ENCODE measurements around the gene TUT7. TPM values are rescaled to one million over a fixed set of nuclear protein-coding genes. Genes with fewer than 3 reads are reported as not detected.
"Not testable (repeated sequence)": the region's sequence is repeated elsewhere in the genome, so short reads cannot be mapped to it uniquely, and the experiment has no call there.

TUT7 gene
- total RNA-seq, 1 experiment from 2014 or later = 21.5 TPM

DNA sequence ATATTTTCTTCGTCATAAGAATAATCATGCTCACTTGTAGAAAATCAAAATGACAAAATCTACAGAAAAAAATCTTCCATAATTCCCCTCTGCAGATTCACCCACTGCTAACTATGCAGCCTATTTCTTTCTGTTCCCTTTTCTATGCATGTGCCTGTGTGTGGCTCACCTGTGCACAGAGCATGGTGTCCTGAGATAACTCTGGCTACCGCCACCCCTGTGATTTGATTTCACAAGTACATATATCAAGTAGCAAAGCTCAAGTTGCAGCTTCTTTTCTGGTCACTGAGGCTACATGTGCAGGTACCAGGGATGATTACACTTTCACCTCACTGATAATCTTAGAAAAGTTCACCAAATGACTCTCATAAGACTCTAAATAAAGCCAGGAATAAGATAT lies 53.5 kb downstream of the TUT7 start:
- no peak for DNase-seq (ENCODE audit: low spot score)

DNA sequence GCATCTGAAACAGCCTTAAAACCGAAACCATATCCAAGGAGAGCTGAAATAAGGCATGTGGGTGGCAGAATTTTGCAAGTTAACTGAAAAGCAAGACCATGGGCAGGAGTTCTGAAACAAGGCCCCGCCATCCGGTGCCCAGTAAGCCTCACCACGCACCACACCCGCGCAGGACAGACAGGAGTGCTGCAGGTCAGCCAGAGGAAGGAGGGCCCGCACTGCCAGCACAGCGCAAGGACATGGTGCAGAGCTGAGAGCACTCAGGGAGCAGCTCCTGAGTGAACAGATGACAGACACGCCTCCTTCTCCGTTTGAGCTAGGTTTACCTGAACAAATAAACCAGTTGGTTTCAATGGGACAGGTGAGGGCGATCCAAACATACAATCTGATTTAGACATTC lies 55.3 kb downstream of the TUT7 start:
- no peak for DNase-seq (ENCODE audit: low spot score)

DNA sequence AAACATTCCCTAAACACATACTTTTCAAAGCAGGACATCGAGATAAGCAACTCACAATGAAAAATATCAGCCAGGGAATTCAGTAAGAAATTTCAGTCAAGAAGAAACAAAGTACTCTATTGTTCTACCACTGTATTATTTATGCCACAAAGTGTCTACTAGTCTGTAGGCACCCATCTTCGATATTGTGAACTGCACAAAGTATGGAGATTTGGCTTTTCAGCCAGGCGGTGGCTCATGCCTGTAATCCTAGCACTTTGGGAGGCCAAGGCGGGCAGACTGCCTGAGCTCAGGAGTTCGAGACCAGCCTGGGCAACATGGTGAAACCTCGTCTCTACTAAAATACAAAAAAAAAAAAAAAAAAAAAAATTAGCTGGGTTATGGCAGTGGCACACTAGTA lies 63.9 kb downstream of the TUT7 start:
- DNase-seq (ENCODE audit: low spot score) = not testable (repeated sequence)

DNA sequence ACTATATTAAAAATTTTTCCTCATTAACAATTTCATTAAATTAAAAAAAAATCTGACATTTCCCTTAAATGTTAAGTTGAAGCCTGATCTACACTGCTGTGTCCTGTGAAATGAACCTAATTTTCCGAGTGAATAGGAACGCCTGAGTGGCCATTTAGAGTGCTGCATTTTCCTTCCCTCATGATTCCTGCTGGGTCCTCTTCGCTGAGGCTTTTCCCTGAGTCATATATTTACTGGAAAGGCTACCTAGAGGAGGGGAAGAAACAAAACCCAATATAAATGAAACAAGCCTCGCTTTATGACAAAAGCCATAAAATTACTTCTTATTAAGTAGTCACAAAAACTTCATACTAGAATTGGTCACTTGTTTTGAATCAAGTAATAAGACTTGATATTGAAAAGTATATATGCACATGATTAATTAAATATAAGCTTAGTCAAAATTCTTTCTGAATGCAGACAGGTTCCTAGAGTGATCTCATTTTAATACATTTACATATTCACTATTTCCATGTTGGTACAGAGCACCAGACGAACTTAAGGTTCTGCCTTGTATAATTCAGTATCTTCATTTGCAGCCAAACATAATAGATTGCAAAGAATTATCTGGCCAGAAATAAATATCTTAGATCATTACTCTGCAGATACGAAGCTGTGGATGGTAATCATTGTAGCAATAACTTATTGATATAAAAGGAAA lies 65.6 kb downstream of the TUT7 start:
- DNase-seq (ENCODE audit: low spot score) = no peak

DNA sequence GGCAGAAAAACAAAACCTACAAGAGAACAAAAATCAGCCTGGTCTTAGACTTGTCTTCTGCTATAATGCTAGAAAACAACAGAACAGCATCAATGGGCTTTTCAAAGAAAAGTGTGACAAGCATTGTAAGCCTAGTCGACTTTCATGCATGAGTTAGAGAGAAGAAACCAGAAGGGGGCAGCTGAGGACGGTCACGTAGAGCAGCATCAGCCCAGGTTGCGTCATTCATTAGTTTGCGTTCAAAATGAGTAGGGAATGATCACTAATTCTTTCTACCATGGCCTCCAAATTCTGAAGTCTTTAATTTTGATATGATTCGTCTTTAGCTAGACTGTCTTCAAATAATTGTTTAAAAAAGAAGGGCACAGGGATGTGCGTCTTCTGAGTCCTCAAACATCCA lies 67.2 kb downstream of the TUT7 start:
- DNase-seq (ENCODE audit: low spot score) = peak; percentile 11

DNA sequence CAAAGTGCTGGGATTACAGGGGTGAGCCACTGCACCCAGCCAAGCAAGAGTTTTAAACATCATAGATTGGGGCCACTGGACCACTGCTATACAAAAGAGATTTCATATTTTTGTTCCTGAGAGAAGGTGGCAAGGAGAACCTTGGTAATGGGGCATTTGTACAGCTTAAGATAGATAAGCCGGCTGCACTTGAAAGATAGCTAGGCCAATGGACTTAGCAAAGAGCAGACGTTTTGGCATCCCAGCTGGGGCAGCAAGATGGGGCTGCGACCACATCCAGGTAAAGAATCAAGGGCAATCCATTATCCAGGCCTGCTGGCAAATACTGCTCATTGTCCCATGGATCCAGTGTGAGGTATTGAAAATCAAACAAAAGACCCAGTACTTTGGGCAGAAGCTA lies 67.9 kb downstream of the TUT7 start:
- no peak for DNase-seq (ENCODE audit: low spot score)

DNA sequence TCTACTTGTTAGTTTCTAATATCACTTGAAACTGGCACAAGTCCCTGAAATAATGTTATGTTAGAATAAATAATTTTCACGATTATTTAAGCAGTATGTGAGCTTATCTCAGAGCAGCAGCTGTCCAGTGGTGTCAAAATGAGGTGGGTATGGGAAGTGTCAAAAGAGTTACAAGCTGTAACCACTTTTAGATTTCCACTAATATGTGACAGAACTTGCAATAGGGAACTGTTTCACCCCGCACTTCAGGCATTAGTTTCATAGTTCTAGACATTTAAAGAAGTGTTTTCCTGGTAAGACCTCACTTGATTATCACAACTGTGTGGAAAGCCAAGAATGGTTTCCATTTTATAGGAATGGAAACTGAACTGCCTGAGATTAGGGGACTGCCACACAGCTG lies 68.9 kb downstream of the TUT7 start:
- no peak for DNase-seq (ENCODE audit: low spot score)

DNA sequence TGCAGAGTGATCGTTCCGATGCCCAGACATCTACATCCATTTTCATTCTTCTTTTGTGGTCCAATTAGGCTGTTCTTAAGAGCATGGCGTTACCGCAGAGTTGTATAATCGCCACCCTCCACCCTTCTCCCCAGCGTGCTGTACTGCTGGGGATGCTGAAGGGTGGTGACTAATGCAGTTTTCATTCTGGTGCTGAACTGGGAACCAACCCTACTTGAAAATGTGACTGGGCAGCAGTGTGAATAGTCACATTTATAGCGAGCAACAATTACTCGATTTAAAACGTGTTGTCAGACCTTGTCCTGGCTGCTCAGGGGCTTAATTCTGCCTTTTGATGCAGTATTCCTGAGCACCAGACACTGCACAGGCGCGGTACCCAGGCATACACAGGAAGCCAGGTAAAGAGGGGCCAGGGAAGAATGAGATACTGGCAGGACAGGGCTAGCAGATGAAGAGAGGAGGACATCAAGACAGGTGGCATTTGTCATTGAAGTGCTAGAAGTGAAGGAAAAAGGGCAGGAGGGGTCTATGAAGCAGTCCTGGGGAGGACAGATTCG lies 71.2 kb downstream of the TUT7 start:
- DNase-seq (ENCODE audit: low spot score) = peak; percentile 91

DNA sequence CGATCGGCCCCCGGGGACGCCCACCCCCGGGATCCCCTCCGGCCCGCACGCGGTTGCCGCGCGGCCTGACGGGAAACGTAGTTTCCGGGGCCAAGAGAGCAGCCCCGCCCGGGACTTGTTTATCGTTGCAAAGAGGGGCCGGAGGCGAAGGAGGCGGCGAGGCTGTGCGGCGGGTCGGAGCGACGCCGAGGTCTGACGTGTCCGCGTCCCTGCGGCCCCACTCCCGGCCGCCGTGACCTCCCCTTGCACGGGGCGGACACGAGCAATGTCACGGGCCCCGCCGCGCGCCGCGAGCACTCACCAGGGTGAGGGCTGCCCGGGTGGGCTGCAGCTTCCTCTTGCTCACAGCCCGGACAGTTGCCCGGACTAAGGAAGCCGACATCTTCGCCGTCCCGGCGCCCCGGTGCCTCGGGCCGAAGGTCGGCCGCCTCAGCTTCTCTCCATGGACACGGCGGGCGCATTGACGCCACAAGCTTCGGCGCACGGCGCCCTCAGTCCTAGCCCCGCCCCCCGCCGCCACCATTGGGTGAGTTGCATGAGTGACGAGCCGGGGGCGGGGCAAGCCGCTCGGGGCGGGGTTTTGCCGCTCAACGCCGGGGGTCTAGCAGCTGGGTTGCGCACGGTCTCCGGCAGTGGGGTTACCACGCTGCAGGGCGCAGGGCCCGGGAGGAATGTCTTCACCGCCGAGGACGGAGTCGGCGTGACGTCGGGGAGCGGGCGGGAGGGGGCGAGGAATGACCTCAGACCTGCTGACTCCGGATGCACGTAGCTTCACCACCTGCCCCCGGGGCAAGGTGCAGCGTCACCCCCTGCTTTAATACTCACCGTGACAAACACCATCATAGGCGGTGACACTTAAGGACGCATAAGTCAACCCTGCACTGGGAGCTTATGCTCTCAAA lies 71.9 kb downstream of the TUT7 start, which contains the start of gene ISCA1:
TSS of gene ISCA1 (minus strand) at position 462 of the 902 bp plus-strand sequence. CDS start at position 382, 80 bp downstream.
- peak; percentile 90 for DNase-seq (ENCODE audit: low spot score)

DNA sequence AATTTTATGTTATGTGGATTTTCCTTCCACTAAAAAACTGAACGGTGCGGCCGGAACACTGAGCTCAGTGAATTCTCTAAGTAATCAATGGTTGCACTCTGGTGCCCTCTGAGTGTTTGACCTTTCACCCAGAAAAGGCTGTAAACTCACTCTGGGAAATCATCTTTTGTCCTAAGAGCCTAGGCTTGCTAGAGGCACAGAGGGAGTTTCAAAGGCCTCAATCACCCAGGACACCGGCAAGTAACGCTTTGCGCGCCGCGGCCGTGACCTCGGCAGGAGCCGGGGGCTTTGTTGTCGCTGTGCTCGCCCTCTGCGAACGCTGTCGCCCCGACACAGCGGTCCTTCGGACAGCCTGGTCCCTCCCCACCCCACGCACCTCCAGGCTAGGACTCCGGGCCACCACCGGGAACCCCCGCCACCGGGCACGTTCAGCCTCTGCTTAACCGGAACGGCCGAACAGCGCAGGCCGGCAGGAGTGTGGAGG lies 72.6 kb downstream of the TUT7 start:
- no peak for DNase-seq (ENCODE audit: low spot score)

DNA sequence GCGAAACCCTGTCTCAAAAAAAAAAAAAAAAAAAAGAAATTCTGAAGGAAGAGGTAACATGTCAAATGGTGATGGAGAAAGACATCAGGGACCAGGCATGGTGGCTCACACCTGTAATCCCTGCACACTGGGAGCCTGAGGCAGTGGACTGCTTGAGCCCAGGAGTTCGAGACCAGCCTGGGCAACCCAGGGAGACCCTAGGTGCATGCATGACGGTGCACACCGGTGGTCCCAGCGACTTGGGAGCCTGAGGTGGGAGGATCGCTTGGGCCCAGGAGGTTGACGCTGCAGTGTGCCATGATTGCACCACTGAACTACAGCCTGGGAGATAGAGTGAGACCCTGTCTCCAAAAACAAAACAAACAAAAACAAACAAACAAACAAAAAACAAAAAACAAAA lies 73.6 kb downstream of the TUT7 start:
- DNase-seq (ENCODE audit: low spot score) = no peak

DNA sequence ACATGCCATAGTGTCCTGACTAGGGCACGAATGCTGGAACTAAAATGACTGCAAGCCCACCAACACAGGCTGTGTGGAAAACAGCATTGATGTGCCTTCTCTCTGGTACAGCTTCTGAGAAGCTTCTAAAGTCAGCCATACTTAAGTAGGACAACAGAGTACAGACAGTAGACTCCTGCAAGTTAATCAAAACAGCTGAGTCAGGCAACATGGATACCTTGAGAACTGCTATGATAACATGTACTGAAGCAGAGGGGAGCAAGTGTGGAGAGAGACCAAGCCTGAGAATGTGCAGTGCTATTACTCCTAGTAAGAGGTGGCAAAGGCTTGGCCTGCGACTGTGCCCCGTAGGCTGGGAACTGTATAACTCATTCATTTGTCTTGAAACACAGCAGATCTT lies 74.4 kb downstream of the TUT7 start:
- no peak for DNase-seq (ENCODE audit: low spot score)

DNA sequence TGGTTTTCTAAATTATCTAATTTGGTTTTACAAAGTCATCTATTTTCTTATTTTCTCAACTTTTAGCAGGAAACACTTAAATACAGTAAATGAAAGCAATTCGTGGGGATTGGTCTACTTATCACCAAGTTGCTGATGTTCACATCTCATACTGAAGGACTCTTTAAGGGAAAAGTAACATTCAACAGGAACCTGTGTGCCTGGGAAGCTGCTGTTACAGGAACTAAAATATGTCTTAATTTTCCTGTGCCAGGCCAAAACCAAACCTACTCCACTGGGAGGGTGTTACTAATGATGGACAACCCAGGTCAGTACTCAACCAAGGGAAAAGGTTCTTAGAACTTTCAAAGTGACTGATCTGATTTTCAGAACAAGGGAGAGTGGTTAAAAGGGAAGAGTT lies 77.1 kb downstream of the TUT7 start:
- DNase-seq (ENCODE audit: low spot score) = no peak

DNA sequence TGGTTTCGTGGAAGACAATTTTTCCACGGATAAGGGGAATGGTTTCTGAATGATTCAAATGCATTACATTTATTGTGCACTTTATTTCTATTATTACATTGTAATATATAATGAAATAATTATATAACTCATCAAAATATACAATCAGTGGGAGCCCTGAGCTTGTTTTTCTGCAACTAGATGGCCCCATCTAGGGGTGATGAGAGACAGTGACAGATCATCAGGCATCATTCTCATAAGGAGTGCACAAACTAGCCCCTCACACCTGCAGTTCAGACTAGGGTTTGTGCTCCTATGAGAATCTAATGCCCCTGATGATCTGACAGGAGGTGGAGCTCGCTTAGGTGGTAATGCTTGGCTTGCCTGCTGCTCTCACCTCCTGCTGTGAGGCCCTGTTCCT lies 78.2 kb downstream of the TUT7 start:
- no peak for DNase-seq (ENCODE audit: low spot score)

DNA sequence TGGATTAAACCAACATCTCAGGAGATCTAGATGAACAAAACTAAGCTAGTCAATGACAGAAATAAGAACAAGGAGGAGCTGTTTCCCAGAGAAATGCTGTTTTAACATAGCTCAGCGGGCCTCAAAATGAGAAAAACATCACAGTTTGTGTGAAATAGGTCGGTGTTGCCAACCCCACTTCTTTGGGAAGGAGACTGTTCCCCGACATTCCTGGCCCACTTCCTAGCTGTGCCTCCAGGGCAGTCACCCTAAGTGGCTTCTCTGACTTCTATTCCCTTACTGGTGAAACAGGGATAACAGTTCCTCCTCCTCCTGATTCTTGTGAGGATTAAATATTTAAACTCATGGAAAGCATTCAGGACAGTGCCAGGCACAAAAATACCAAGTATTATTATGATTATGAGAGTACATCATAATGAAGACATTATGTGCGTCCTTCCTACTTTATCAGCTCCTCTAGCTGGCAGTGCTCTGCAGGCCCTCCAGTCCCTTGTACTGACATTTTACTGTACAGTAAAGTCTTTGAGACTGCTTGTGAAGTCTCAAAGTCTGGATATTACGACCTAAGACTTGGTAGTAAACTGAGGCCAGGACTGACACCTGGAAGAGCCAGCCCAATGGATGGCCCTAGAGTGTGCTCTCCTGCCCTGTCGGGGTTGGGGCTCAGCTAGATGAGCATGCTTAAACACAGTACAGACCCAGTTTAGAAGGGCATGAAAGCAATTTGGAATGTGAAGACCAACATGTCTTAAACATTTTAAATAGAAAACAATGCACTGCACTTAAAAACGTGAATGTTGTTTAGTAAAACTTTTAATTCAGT lies 79.2 kb downstream of the TUT7 start:
- DNase-seq (ENCODE audit: low spot score) = no peak

DNA sequence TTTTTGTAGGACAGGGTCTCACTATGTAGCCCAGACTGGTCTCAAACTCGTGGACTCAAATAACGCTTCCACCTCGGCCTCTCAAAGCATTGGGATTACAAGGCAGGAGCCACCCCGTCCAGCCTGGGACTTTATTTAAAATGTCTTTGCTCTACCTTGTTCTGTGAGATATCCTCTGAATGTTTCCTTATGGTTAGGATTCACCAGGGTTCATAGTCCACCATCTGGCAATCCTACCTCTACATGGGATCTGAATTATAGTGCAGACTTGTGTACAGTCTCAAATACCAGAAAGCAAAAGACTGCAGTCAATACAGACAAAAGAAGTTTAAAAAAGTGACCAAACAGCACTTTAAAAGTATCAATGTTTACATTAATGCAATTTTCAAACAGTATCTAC lies 82.0 kb downstream of the TUT7 start:
- no peak for DNase-seq (ENCODE audit: low spot score)

DNA sequence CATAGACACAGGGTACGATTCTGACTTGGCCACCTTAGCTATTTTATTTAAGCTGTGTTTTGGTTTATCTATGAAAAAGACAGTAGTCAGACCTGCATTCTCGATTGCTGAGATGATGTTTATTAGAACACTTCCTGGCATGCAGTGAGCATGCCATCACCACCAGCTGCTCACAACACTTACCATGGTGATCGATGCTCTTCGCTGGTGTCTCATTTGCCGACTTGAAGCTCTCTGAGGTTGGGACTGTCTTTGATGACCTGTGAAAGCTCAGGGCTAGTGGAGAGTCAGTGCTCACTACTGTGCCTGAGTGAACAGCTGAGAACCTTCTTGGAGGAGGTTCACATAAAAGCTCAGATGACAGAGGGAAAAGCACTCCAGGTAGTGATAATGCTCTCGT lies 90.3 kb downstream of the TUT7 start:
- DNase-seq (ENCODE audit: low spot score) = no peak

DNA sequence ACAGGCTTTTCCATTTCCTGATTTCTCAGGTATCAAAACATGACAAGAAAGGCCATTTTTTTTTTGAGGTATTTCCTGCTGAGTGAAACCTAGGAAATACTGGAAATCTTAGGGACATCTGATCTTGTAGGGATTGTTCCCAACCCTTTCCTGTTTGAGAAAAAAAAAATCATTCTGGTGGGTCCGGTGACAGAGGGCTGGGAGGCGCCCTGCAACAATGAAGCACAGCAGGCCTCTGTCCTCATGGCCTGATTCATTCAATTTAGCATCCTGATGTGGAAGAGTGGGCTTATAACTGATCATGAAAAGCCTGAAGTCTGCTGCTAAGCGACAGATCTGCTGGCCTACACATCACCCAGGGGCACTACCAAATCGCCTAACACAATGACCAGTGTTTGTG lies 91.7 kb downstream of the TUT7 start:
- no peak for DNase-seq (ENCODE audit: low spot score)

DNA sequence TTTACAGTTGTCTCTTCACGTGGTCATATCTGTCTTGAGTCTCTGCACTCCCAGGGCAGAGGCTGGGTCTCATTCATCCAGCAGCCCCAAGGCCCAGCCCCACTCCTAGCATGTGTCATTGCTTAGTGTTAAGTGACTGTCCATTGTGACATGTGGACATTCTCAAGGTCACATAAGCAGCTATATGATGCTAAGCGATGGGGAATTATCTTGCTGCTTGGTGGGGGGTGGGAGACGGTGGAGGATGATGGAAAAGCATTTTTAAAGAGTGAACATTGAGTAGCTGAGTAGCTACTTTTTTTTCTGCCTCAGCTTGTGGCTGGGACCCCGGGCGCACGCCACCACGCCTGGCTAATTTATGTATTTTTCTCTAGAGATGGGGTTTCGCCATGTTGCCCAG lies 94.7 kb downstream of the TUT7 start, which contains the start of gene C9orf153:
TSS of gene C9orf153 (minus strand) at position 101 of the 400 bp plus-strand sequence. CDS start 30,054 bp downstream, outside the sequence.
- DNase-seq (ENCODE audit: low spot score) = no peak

DNA sequence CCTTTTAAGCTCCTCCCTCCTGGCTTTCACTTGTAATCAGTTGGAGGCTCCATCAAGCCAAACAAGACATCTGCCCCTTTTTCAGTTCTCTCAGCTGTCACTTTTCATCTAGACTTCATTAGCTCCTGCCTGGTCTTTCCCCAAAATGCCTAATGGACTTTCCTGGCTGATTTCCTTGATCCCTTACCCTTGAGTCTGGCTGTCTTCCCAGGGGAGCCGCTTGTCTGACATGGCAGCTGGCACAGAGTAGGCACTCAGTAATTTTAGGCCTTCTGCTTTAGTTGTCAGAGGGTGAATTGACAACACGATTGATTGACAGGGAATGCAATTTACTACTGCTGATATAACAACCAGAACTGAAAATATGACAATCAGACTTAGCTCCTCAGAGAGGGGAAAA lies 96.8 kb downstream of the TUT7 start:
- no peak for DNase-seq (ENCODE audit: low spot score)

DNA sequence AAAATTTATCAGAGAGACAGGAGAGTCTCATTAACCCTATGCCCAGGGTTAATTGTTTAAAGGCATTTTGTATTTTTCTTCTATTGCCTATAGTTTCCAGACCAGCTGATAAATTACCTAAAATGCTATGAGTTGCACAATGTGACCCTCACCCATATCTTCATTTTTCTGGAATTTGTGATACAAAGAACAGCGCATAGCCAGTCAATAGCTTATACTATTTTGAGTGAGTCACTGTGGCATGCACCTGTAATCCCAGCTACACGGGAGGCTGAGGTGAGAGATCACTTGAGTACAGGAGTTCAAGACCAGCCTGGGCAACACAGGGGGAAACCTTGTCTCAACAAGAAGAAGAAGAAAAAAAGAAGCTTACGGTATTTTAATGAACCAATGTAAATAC lies 97.6 kb downstream of the TUT7 start:
- no peak for DNase-seq (ENCODE audit: low spot score)

DNA sequence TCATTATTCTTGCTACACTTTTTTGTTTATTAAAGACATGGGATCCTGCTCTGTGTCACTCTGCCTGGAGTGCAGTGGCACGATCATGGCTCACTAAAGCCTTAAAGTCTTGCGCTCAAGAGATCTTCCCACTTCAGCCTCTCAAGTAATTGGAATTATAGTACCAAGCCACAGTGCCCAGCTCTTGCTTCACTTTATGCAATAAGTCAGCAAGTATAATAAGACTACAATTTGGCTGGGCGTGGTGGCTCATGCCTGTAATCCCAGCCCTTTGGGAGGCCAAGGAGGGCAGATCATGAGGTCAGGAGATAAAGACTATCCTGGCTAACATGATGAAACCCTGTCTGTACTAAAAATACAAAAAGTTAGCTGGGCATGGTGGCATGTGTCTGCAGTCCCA lies 100.6 kb downstream of the TUT7 start:
- DNase-seq (ENCODE audit: low spot score) = no peak

Measured in A172 (cell line).